Lower leg skin (tissue), 3 donors: ENCODE measurements around the gene BIN1.

Source experiments
- CTCF ChIP-seq, 3 donors: fragments of 450-650 bp; IDR thresholded peaks; one replicate each; pipeline ENCODE4 v1.5.1; 2016; ENCODE audit warnings: antibody characterized with exemption in 3 of 3, mild to moderate bottlenecking in 3 of 3, moderate library complexity in 2 of 3
- POLR2A ChIP-seq, 2 donors: fragments of 450-650 bp; IDR thresholded peaks; one replicate each; pipeline ENCODE4 v1.6.1; 2016 to 2017; ENCODE audit warnings: antibody characterized with exemption in 2 of 2, mild to moderate bottlenecking in 1 of 2, moderate library complexity in 1 of 2

GRCh38 chr2:127140538-127140937, 33.6 kb upstream of the BIN1 start:
- TF ChIP-seq CTCF (IDR thresholded peaks at IDR 0.05) (no peak), POLR2A (IDR thresholded peaks at IDR 0.05) (no peak)
